Suprapubic skin (tissue), 4 donors: ENCODE data around the gene NSMF. TPM values are rescaled to one million over a fixed set of nuclear protein-coding genes. Genes with fewer than 3 reads are reported as not detected.

ENCODE experiments used
- DNase-seq, 2 donors: peaks; one replicate each; pipeline ENCODE4 v3.0.0-alpha.2; 2019; ENCODE audit warnings: low spot score in 2 of 2
- H3K27ac ChIP-seq: fragments of 200-600 bp; sonication (generic); one replicate; pipeline ENCODE4 v1.5.1; 2019
- H3K27me3 ChIP-seq: fragments of 200-600 bp; sonication (generic); one replicate; pipeline ENCODE4 v1.5.1; 2019
- H3K36me3 ChIP-seq: fragments of 200-600 bp; sonication (generic); one replicate; pipeline ENCODE4 v1.5.1; 2019
- H3K4me1 ChIP-seq: fragments of 200-600 bp; sonication (generic); one replicate; pipeline ENCODE4 v1.5.1; 2019
- H3K4me3 ChIP-seq: fragments of 200-600 bp; sonication (generic); one replicate; pipeline ENCODE4 v1.5.1; 2019; ENCODE audit warnings: mild to moderate bottlenecking
- H3K9me3 ChIP-seq: fragments of 200-600 bp; sonication (generic); one replicate; pipeline ENCODE4 v1.5.1; 2019
- EP300 ChIP-seq: sonication (generic); formaldehyde crosslinking; IDR thresholded peaks from one replicate; pipeline ENCODE4 v1.6.1; 2017; ENCODE audit warnings: antibody characterized with exemption
- POLR2A ChIP-seq, 2 donors: fragments of 450-650 bp; IDR thresholded peaks; one replicate each; pipeline ENCODE4 v1.6.1; 2017; ENCODE audit warnings: antibody characterized with exemption in 2 of 2, mild to moderate bottlenecking in 2 of 2, moderate library complexity in 2 of 2
- POLR2AphosphoS5 ChIP-seq, 3 donors: sonication (generic); formaldehyde crosslinking; IDR thresholded peaks; one replicate each; pipeline ENCODE4 v1.6.1; 2017; ENCODE audit warnings: antibody characterized with exemption in 3 of 3
- WGBS: methylation state at CpG from one replicate; pipeline ENCODE4 v1.1.5; 2018; 5-methylcytosine and 5-hydroxymethylcytosine counted together
- total RNA-seq, 4 donors: library from RNA; depleted of rRNA; stranded (reverse); fragments of >200 nt; gene quantifications; one replicate each; pipeline ENCODE4 v1.1.0, GENCODE V29; 2016
- TF ChIP-seq, protein P1 (sequence below), 2 donors: fragments of 200-600 bp in 1 of 2; fragments of 450-650 bp in 1 of 2; sonication (generic) in 1 of 2; IDR thresholded peaks; one replicate each; pipeline ENCODE4 v1.5.1; 2016 to 2019; ENCODE audit warnings: antibody characterized with exemption in 2 of 2, mild to moderate bottlenecking in 1 of 2, moderate library complexity in 1 of 2

The NSMF gene
- total RNA-seq, 4 donors from 2014 or later = 36.1 to 48.1 (median 39.8) TPM

DNA sequence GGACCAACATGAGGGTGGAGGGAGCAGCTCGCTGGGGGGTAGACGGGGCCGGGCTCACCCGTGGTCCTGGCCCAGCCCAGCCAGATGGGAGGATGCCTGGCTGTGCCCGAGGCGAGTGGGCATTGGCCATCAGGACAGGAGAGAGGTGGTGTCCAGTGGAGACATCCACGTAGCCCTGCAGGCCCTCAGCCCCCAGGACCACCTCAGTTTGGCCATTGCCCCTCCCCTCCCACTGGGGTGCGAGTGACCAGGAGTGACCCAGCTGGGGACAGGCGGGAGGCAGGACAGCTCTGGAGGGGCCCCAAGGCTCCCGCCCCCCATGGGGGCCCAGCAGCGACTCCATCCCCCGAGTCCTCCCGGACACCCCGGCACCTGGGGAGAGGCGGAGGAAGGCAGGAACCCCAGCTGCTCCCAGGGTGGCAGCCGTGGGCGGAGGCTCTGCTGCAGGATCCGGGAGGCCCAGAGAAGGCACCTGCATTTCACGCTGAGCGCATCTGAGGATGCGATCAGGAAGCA is 27.7 kb downstream of the NSMF start:
- Histone ChIP-seq H3K27ac (no peak overlapping the region), H3K27me3 (peaks cover 11% of the 10 kb centered on the region), H3K36me3 (no peaks in the 10 kb centered on the region), H3K4me3 (no peak overlapping the region), H3K4me1 (peaks cover 13% of the 10 kb centered on the region), H3K9me3 (no peaks in the 10 kb centered on the region)
- WGBS = 100% methylated on average over 3 of the region's 21 CpGs
- peak in 1 of 2 donors; percentile 57 for DNase-seq
- TF ChIP-seq, protein P1, sequence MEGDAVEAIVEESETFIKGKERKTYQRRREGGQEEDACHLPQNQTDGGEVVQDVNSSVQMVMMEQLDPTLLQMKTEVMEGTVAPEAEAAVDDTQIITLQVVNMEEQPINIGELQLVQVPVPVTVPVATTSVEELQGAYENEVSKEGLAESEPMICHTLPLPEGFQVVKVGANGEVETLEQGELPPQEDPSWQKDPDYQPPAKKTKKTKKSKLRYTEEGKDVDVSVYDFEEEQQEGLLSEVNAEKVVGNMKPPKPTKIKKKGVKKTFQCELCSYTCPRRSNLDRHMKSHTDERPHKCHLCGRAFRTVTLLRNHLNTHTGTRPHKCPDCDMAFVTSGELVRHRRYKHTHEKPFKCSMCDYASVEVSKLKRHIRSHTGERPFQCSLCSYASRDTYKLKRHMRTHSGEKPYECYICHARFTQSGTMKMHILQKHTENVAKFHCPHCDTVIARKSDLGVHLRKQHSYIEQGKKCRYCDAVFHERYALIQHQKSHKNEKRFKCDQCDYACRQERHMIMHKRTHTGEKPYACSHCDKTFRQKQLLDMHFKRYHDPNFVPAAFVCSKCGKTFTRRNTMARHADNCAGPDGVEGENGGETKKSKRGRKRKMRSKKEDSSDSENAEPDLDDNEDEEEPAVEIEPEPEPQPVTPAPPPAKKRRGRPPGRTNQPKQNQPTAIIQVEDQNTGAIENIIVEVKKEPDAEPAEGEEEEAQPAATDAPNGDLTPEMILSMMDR (IDR thresholded peaks at IDR 0.05) = no peak
- TF ChIP-seq POLR2A (IDR thresholded peaks at IDR 0.05) (no peak), POLR2AphosphoS5 (IDR thresholded peaks at IDR 0.05) (no peak), EP300 (no peak)

DNA sequence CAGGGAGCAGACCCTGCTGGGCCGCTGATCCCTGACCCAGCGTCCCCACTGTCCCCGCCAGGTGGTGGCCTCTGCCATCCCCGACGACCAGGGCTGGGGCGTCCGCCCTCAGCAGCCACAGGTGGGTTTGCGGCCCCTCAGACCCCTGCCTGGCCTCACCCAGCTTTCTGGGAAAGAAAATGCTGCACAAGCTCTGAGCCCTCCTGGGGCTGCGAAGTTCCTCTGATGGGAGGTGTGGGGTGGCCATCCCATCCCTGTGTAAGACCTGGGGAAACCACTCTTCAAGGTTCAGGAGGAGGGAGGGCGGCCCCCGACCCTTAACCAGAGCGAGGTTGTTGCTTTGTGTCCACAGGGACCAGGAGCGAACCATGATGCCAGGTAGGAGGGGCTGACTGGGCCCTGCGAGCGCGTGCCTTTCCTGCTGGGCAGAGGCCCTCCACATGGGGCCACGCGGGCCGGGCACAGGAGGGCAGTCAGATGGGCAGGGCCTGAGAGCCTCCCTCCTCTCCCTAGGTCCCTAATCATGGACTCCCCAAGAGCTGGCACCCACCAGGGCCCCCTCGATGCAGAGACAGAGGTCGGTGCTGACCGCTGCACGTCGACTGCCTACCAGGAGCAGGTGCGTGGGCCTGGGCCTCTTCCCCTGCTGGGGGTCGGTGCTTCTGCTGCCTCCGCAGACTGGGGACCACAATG is 28.3 kb downstream of the NSMF start:
- Histone ChIP-seq H3K27ac (no peak overlapping the region), H3K4me3 (no peak overlapping the region), H3K27me3 (peaks cover 8% of the 10 kb centered on the region), H3K9me3 (no peaks in the 10 kb centered on the region), H3K36me3 (no peaks in the 10 kb centered on the region), H3K4me1 (peaks cover 8% of the 10 kb centered on the region)
- WGBS = 79% methylated on average over 12 of the region's 27 CpGs
- DNase-seq = peak in 1 of 2 donors; percentile 61
- TF ChIP-seq EP300 = no peak
- TF ChIP-seq POLR2AphosphoS5 (IDR thresholded peaks at IDR 0.05) = no peak
- TF ChIP-seq POLR2A (IDR thresholded peaks at IDR 0.05) = no peak
- TF ChIP-seq, protein P1 (IDR thresholded peaks at IDR 0.05) = no peak

- TF ChIP-seq, protein P1 (IDR thresholded peaks at IDR 0.05) = no peak
- TF ChIP-seq EP300 (no peak), POLR2A (IDR thresholded peaks at IDR 0.05) (no peak), POLR2AphosphoS5 (IDR thresholded peaks at IDR 0.05) (no peak)
- 61% methylated on average over 21 of the region's 34 CpGs for WGBS
Measured at GRCh38 chr9:137429974-137430722, 29.0 kb downstream of the NSMF start.

DNA sequence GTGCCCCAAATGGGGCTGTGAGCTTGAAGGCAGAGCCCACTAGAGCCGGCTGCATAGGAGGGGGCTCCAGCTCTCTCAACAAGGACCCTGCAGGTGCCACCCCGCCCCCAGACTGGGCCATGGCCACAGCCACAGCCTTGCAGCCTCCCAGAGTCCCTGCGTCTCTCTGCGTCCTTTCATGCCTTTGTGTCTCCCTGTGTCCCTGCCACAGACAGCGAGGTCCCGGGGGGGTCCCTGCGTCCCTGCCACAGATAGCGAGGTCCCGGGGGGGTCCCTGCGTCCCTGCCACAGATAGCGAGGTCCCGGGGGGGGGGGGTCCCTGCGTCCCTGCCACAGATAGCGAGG is 29.6 kb downstream of the NSMF start:
- DNase-seq = peak in 1 of 2 donors; percentile 60
- WGBS = no CpG with 5 or more reads among the region's 14 CpGs
- no peak overlapping the region for H3K4me3 ChIP-seq
- H3K4me1 ChIP-seq = peaks cover 15% of the 10 kb centered on the region
- H3K9me3 ChIP-seq = no peaks in the 10 kb centered on the region
- no peak overlapping the region for H3K27ac ChIP-seq
- TF ChIP-seq POLR2AphosphoS5 (IDR thresholded peaks at IDR 0.05) (no peak), EP300 (no peak), POLR2A (IDR thresholded peaks at IDR 0.05) (no peak)
- no peaks in the 10 kb centered on the region for H3K36me3 ChIP-seq
- no peaks in the 10 kb centered on the region for H3K27me3 ChIP-seq

More at GRCh38 chr9:137429974-137430722, 29.0 kb downstream of the NSMF start:
- Histone ChIP-seq H3K4me1 (peaks cover 9% of the 10 kb centered on the region), H3K9me3 (no peaks in the 10 kb centered on the region), H3K27me3 (peaks cover under 1% of the 10 kb centered on the region), H3K4me3 (no peak overlapping the region), H3K36me3 (no peaks in the 10 kb centered on the region), H3K27ac (no peak overlapping the region)
- no peak for DNase-seq

DNA sequence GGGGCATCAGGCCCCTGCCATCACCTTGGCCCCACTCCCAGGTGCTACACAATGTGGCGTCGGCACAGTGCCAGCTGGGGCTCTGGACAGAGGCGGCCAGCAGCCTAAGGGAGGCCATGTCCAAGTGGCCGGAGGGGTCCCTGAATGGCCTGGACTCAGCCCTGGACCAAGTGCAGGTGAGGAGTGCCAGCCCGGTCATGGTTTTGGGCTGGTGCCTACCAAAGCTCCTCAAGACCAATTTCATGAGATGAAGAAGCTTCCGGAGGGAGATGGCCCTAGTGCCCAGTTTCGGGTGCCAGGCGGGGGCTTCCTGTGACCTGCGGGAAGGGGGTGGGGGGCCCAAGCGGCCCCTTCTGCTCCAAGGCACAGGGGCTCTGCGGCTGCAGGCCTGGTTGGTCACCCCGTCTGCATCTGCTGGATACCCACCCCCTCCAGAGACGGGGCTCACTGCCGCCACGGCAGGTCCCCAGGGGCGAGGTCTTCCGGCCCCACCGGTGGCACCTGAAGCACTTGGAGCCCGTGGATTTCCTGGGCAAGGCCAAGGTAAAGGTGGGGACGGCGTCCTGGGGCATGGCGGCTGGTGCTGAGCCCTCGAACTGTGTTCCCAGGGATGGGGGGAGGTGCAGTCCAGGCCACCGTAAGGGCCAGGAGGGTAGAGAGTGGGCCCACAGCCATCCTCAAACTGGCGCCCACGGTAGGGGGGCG is 30.1 kb downstream of the NSMF start:
- TF ChIP-seq EP300 = no peak
- TF ChIP-seq, protein P1 (IDR thresholded peaks at IDR 0.05) = no peak
- no peak for TF ChIP-seq POLR2A (IDR thresholded peaks at IDR 0.05)
- no peak for TF ChIP-seq POLR2AphosphoS5 (IDR thresholded peaks at IDR 0.05)
- peak in 1 of 2 donors; percentile 57 for DNase-seq
- H3K4me3 ChIP-seq = no peak overlapping the region
- 67% methylated on average over 12 of the region's 27 CpGs for WGBS
- H3K4me1 ChIP-seq = peaks cover 20% of the 10 kb centered on the region
- H3K36me3 ChIP-seq = no peaks in the 10 kb centered on the region
- H3K27me3 ChIP-seq = no peaks in the 10 kb centered on the region
- no peaks in the 10 kb centered on the region for H3K9me3 ChIP-seq
- no peak overlapping the region for H3K27ac ChIP-seq
